Sigmoid colon (tissue), 7 donors: ENCODE results near the gene TPCN2. TPM values are rescaled to one million over a fixed set of nuclear protein-coding genes. Genes with fewer than 3 reads are reported as not detected.

Experiments used
- DNase-seq: peaks from one replicate; pipeline ENCODE4 v3.0.0-alpha.2; 2019
- H3K27ac ChIP-seq, 4 donors: fragments of 200-600 bp; sonication (generic); one replicate each; pipeline ENCODE4 v1.5.1; 2016 to 2019; ENCODE audit warnings: mild to moderate bottlenecking in 1 of 4
- H3K27me3 ChIP-seq, 3 donors: fragments of 200-600 bp; sonication (generic); one replicate each; pipeline ENCODE4 v1.5.1; 2019; ENCODE audit warnings: mild to moderate bottlenecking in 1 of 3
- H3K36me3 ChIP-seq, 4 donors: fragments of 200-600 bp; sonication (generic); one replicate each; pipeline ENCODE4 v1.5.1; 2016 to 2019
- H3K4me1 ChIP-seq, 4 donors: fragments of 200-600 bp; sonication (generic); one replicate each; pipeline ENCODE4 v1.5.1; 2017 to 2019
- H3K4me3 ChIP-seq, 4 donors: fragments of 200-600 bp; sonication (generic); one replicate each; pipeline ENCODE4 v1.5.1; 2017 to 2019; ENCODE audit warnings: mild to moderate bottlenecking in 2 of 4, moderate library complexity in 1 of 4
- H3K9me3 ChIP-seq, 4 donors: fragments of 200-600 bp in 3 of 4; sonication (generic) in 3 of 4; one replicate each; pipeline versions ENCODE4 v1.5.1 to v1.6.1; 2013 to 2019
- EP300 ChIP-seq, 4 donors: sonication (generic); formaldehyde crosslinking; IDR thresholded peaks; one replicate each; pipeline ENCODE4 v1.6.1; 2017; ENCODE audit warnings: antibody characterized with exemption in 4 of 4
- POLR2A ChIP-seq, 2 donors: fragments of 450-650 bp; IDR thresholded peaks; one replicate each; pipeline ENCODE4 v1.6.1; 2016; ENCODE audit warnings: antibody characterized with exemption in 2 of 2, mild to moderate bottlenecking in 2 of 2, moderate library complexity in 2 of 2
- POLR2AphosphoS5 ChIP-seq, 4 donors: sonication (generic); formaldehyde crosslinking; IDR thresholded peaks; one replicate each; pipeline ENCODE4 v1.6.1; 2017; ENCODE audit warnings: antibody characterized with exemption in 4 of 4
- WGBS, 2 donors: extraction: QIAGEN DNeasy Blood & Tissue Kit; methylation state at CpG; one replicate each; pipeline ENCODE4 v1.1.7; 2013; 5-methylcytosine and 5-hydroxymethylcytosine counted together
- intact Hi-C: fragments of 100-400 bp; cut with DNase I; formaldehyde crosslinking; loops from one replicate; pipeline ENCODE4 v1.15.1; 2023
- polyA plus RNA-seq, 3 donors: library from polyadenylated mRNA; stranded (reverse); fragments of 200-250 nt; gene quantifications; one replicate each; pipeline ENCODE4 v1.2.3, GENCODE V29; 2013
- total RNA-seq, 4 donors: library from RNA; depleted of rRNA; stranded (reverse); fragments of >200 nt; gene quantifications; one replicate each; pipeline ENCODE4 v1.1.0, GENCODE V29; 2016
- TF ChIP-seq, protein P1 (sequence below), 4 experiments: fragments of 450-650 bp in 3 of 4; fragments of 200-600 bp in 1 of 4; IDR thresholded peaks; one replicate each; pipeline ENCODE4 v1.5.1; 2016 to 2019; ENCODE audit warnings: antibody characterized with exemption in 4 of 4, mild to moderate bottlenecking in 3 of 4, moderate library complexity in 2 of 4
- donor health status: healthy with polysubstance abuse.
- donor health status: Bipolar disorder and iron deficiency.
- donor health status: healthy.

The TPCN2 gene
- total and polyA plus RNA-seq, 7 donors = 1.6 to 43.5 (median 17.5) TPM

DNA sequence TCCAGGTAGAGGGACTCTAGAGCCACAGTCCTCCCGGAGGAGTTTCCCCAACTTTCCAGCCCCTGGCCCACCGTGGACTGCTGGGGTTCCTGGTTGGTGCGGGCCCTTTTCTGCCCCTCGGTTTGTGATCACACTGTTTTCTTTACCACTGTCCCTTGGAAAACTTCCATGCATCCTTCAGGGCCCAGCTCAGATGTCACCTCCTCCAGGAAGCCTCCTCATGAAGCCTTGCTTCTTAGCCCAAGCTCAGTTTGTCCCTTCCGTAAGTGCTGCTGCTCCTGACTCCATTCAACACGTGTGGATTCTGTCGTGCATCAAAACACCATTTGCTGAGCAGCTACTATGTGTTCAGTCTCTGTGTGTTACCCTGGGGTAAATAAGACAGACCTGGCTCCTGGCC, 15.9 kb upstream of the TPCN2 start:
- 80 to 90% methylated on average over 7 of the region's 7 CpGs for WGBS, 2 donors
- TF ChIP-seq POLR2AphosphoS5 (IDR thresholded peaks at IDR 0.05) (no peak), POLR2A (IDR thresholded peaks at IDR 0.05) (no peak), EP300 (IDR thresholded peaks at IDR 0.05) (no peak)
- TF ChIP-seq, protein P1, sequence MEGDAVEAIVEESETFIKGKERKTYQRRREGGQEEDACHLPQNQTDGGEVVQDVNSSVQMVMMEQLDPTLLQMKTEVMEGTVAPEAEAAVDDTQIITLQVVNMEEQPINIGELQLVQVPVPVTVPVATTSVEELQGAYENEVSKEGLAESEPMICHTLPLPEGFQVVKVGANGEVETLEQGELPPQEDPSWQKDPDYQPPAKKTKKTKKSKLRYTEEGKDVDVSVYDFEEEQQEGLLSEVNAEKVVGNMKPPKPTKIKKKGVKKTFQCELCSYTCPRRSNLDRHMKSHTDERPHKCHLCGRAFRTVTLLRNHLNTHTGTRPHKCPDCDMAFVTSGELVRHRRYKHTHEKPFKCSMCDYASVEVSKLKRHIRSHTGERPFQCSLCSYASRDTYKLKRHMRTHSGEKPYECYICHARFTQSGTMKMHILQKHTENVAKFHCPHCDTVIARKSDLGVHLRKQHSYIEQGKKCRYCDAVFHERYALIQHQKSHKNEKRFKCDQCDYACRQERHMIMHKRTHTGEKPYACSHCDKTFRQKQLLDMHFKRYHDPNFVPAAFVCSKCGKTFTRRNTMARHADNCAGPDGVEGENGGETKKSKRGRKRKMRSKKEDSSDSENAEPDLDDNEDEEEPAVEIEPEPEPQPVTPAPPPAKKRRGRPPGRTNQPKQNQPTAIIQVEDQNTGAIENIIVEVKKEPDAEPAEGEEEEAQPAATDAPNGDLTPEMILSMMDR (IDR thresholded peaks at IDR 0.05) = no peak
- Histone ChIP-seq H3K27me3 (no peaks in the 10 kb centered on the region), H3K36me3 (no peaks in the 10 kb centered on the region), H3K9me3 (no peaks in the 10 kb centered on the region), H3K4me3 (no peak overlapping the region), H3K27ac (no peak overlapping the region), H3K4me1 (peaks cover 0 to 13% (median 11%) of the 10 kb centered on the region in 4 donors)
- intact Hi-C loops = no loop called here
- DNase-seq = no peak

DNA sequence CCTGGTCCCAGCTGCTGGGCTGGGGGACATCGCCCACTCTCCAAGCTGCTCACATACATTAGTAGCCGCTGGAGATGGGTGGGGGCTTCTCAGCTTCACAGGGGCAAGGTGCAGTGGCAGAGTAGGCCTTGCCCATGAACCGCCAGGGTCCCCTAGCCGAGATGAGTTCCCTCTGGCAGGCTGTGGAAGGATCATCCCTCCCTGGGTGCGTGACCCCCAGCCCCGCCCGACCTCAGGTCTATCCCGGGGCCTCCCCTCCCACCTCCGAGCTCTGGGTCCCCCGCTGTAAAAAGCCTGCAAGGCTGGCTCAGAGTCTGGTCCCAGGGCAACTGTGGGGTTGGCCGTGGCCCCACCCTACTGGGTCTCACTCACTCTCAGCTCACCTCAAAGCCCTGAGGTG, 15.3 kb upstream of the TPCN2 start:
- no peaks in the 10 kb centered on the region for H3K9me3 ChIP-seq
- intact Hi-C loops = no loop called here
- no peaks in the 10 kb centered on the region for H3K27me3 ChIP-seq
- no peak for DNase-seq
- no peak overlapping the region for H3K27ac ChIP-seq
- TF ChIP-seq EP300 (IDR thresholded peaks at IDR 0.05) (no peak), POLR2AphosphoS5 (IDR thresholded peaks at IDR 0.05) (no peak), POLR2A (IDR thresholded peaks at IDR 0.05) (no peak)
- TF ChIP-seq, protein P1 (IDR thresholded peaks at IDR 0.05) = no peak
- no peaks in the 10 kb centered on the region for H3K36me3 ChIP-seq
- WGBS, 2 donors = 71 to 79% methylated on average over 11 of the region's 11 CpGs
- H3K4me1 ChIP-seq = peaks cover 0 to 13% (median 11%) of the 10 kb centered on the region in 4 donors
- H3K4me3 ChIP-seq = no peak overlapping the region

DNA sequence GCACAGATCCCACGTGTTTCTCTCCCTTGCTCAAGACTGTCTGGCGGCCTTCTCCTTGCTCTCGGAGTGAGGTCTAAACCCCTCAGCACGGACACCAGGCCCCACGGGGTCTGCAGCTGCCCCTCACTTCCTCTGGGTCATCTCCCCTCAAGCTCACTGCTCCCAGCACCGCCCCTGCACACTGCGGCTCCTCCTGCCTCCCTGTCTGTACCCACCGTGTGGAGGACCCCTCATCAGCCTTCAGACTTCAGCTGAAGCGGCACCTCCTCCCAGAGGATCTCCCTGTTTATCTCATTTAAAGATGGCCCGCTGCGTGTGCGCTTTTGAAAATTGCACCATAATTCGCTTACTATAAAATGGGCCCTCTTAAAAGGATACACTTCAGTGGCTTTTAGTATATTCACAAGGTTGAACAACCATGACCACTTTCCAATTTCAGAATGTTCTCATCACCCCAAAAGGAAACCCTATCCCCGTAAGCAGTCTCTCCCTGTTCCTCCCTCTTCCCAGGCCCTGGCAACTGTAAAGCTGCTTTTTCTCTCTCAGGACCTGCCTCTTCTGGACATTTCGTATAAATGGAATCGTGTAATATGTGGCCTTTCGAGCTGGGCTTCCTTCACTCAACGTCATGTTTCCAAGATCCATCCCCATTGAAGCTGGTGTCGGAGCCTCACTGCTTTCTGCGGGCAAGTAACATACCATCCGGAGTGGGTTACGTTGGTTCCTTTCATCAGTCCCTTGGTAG, 14.4 kb upstream of the TPCN2 start:
- no peaks in the 10 kb centered on the region for H3K36me3 ChIP-seq
- TF ChIP-seq POLR2A (IDR thresholded peaks at IDR 0.05) (no peak), POLR2AphosphoS5 (IDR thresholded peaks at IDR 0.05) (no peak), EP300 (IDR thresholded peaks at IDR 0.05) (no peak)
- TF ChIP-seq, protein P1 (IDR thresholded peaks at IDR 0.05) = no peak
- WGBS, 2 donors = 87 to 89% methylated on average over 22 of the region's 22 CpGs
- DNase-seq = no peak
- no peaks in the 10 kb centered on the region for H3K27me3 ChIP-seq
- peak overlapping the region in 3 of 4 donors; percentile 8 to 72 (median 67) for H3K27ac ChIP-seq
- no peak overlapping the region for H3K4me3 ChIP-seq
- intact Hi-C loops = no loop called here
- peaks cover 0 to 13% (median 11%) of the 10 kb centered on the region in 4 donors for H3K4me1 ChIP-seq
- H3K9me3 ChIP-seq = no peaks in the 10 kb centered on the region

DNA sequence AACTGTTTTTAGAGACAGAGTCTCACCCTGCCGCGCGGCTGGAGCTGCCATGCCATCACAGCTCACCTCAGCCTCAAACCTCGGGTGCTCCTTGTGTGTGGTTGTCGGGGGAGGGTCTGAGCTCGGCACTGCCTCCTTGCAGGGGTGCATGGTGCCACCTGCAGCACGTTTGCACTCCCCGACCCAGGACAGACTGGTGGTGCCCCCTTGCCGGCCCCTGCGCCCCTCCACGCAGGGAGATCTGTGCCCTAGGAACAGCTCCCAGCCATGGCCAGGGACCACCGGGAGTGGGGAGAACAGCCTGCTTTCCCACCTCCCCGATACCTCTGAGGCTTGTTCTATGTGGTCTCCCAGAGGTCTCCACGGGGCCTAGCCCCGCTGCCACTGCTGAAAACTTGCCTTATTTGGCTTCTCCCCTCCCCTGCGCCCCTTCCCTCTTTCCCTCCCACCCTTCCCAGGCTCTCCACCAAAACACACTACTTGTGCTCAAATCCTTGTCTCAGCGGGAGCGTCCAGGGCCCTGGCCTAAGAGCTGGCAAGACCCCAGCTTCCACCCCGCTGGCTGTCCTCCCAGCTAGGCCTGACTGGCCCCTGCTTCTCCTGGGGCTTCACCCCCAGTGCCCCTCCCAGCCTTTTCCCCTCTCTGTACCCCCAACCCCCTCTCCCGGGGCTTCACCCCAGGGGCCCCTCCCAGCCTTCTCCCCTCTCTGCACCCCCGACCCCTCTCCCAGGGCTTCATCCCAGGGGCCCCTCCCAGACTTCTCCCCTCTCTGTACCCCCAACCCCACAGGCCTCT, 13.4 kb upstream of the TPCN2 start:
- WGBS, 2 donors = 75 to 80% methylated on average over 21 of the region's 21 CpGs
- H3K27ac ChIP-seq = peak overlapping the region; percentile 59 to 73 (median 70)
- no peaks in the 10 kb centered on the region for H3K27me3 ChIP-seq
- H3K4me1 ChIP-seq = peaks cover 0 to 13% (median 11%) of the 10 kb centered on the region in 4 donors
- no peaks in the 10 kb centered on the region for H3K36me3 ChIP-seq
- no peaks in the 10 kb centered on the region for H3K9me3 ChIP-seq
- H3K4me3 ChIP-seq = no peak overlapping the region
- peak; percentile 74 for DNase-seq
- intact Hi-C loops = no loop called here
- no peak for TF ChIP-seq EP300 (IDR thresholded peaks at IDR 0.05)

DNA sequence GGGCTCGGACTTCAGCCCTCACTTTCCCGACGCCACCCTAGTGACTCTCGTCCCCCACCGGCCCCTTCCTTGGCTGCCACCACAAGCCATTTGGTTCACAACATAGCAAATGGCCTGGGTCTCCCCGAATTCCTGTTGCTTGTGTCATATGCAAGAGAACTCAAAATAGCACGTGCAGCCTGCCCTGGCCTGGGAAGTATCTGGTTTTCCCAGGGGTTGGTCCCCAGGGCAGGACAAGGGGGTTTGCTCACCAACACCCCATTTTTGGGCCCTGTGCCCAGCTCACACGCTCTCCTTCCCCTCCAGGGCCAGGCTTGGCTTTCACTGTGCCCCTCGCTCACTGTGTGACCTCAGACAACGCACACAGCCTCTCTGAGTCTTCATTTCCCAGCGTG, 12.8 kb upstream of the TPCN2 start:
- Histone ChIP-seq H3K27me3 (no peaks in the 10 kb centered on the region), H3K27ac (peak overlapping the region; percentile 59 to 73 (median 70)), H3K4me1 (peaks cover 0 to 16% (median 12%) of the 10 kb centered on the region in 4 donors), H3K36me3 (no peaks in the 10 kb centered on the region), H3K9me3 (no peaks in the 10 kb centered on the region), H3K4me3 (no peak overlapping the region)
- TF ChIP-seq EP300 (IDR thresholded peaks at IDR 0.05) (no peak), POLR2AphosphoS5 (IDR thresholded peaks at IDR 0.05) (peak; percentile 13 to 60 (median 26))
- intact Hi-C loops = no loop called here
- WGBS, 2 donors = 77 to 84% methylated on average over 11 of the region's 11 CpGs
- peak; percentile 82 for DNase-seq
